Neuronal stem cell (in vitro differentiated cells): ENCODE measurements around the gene RARB.

Experiments
- DNase-seq: peaks from one replicate; pipeline ENCODE4 v3.0.0-alpha.2; 2013; ENCODE audit warnings: low spot score
- H2AFZ ChIP-seq: one replicate; pipeline ENCODE4 v1.6.1; 2013; ENCODE audit warnings: mild to moderate bottlenecking, low read length, inconsistent platforms
- H2AK5ac ChIP-seq: 2 replicates; pipeline ENCODE4 v1.6.1; 2013; ENCODE audit warnings: low read depth, mild to moderate bottlenecking, inconsistent platforms, low read length, moderate library complexity, mixed read lengths
- H2BK120ac ChIP-seq: 2 replicates; pipeline ENCODE4 v1.6.1; 2013; ENCODE audit warnings: low read depth, mild to moderate bottlenecking, inconsistent platforms, low read length, moderate library complexity, mixed read lengths
- H2BK12ac ChIP-seq: one replicate; pipeline ENCODE4 v1.6.1; 2013; ENCODE audit warnings: low read length, inconsistent platforms
- H2BK15ac ChIP-seq: 2 replicates; pipeline ENCODE4 v1.6.1; 2013; ENCODE audit warnings: mild to moderate bottlenecking, low read length, inconsistent platforms, mixed read lengths
- H2BK5ac ChIP-seq: one replicate; pipeline ENCODE4 v1.6.1; 2013; ENCODE audit warnings: inconsistent platforms, mild to moderate bottlenecking, low read length, moderate library complexity
- H3K14ac ChIP-seq: one replicate; pipeline ENCODE4 v1.6.1; 2013; ENCODE audit warnings: low read length, inconsistent platforms
- H3K18ac ChIP-seq: 2 replicates; pipeline ENCODE4 v1.6.1; 2013; ENCODE audit warnings: low read length, inconsistent platforms
- H3K23ac ChIP-seq: 2 replicates; pipeline ENCODE4 v1.6.1; 2013; ENCODE audit warnings: low read depth, mild to moderate bottlenecking, mixed read lengths, low read length, inconsistent platforms; ENCODE audit not compliant: poor library complexity
- H3K27ac ChIP-seq: replicated peaks from 3 replicates; pipeline ENCODE4 v1.5.1; 2013; ENCODE audit warnings: low read length, inconsistent platforms
- H3K27me3 ChIP-seq, 3 experiments: 2 replicates each; pipeline ENCODE4 v1.6.1; 2013; ENCODE audit warnings: low read length in 3 of 3, mild to moderate bottlenecking in 2 of 3, inconsistent platforms in 1 of 3, low read depth in 1 of 3, mixed read lengths in 1 of 3, moderate library complexity in 1 of 3; ENCODE audit not compliant: control insufficient read depth in 3 of 3, insufficient read depth in 3 of 3
- H3K36me3 ChIP-seq, 2 donors: replicated peaks in 1 of 2; 2 replicates each; pipeline ENCODE4 v1.6.1; 2013; ENCODE audit warnings: low read length in 2 of 2; ENCODE audit not compliant: control insufficient read depth in 2 of 2, insufficient read depth in 2 of 2
- H3K4ac ChIP-seq: 2 replicates; pipeline ENCODE4 v1.6.1; 2013; ENCODE audit warnings: inconsistent platforms, mild to moderate bottlenecking, low read length, moderate library complexity
- H3K4me1 ChIP-seq, 2 donors: 1 replicate in 1 of 2; 2 replicates in 1 of 2; pipeline ENCODE4 v1.6.1; 2013; ENCODE audit warnings: low read length in 2 of 2, low read depth in 1 of 2; ENCODE audit not compliant: control insufficient read depth in 2 of 2, insufficient read depth in 1 of 2
- H3K4me2 ChIP-seq: one replicate; pipeline ENCODE4 v1.6.1; 2013; ENCODE audit warnings: mild to moderate bottlenecking, low read length, inconsistent platforms; ENCODE audit not compliant: insufficient read depth, poor library complexity, severe bottlenecking
- H3K4me3 ChIP-seq, 2 donors: 2 replicates each; pipeline ENCODE4 v1.5.1; 2013; ENCODE audit warnings: low read length in 2 of 2, mild to moderate bottlenecking in 2 of 2, inconsistent platforms in 1 of 2, moderate library complexity in 1 of 2
- H3K79me1 ChIP-seq: one replicate; pipeline ENCODE4 v1.6.1; 2013; ENCODE audit warnings: low read depth, mild to moderate bottlenecking, inconsistent platforms, low read length, moderate library complexity
- H3K9ac ChIP-seq: one replicate; pipeline ENCODE4 v1.6.1; 2013; ENCODE audit warnings: mild to moderate bottlenecking, low read depth, low read length, inconsistent platforms; ENCODE audit not compliant: poor library complexity
- H3K9me3 ChIP-seq, 2 donors: replicated peaks in 1 of 2; 2 replicates each; pipeline versions ENCODE3 to v1.6.1; 2013; ENCODE audit warnings: low read length in 2 of 2, mild to moderate bottlenecking in 2 of 2, inconsistent platforms in 1 of 2, low read depth in 1 of 2, mixed read lengths in 1 of 2, moderate library complexity in 1 of 2; ENCODE audit not compliant: control insufficient read depth in 2 of 2, insufficient read depth in 1 of 2
- H4K8ac ChIP-seq: one replicate; pipeline ENCODE4 v1.6.1; 2013; ENCODE audit warnings: low read depth, mild to moderate bottlenecking, inconsistent platforms, low read length, moderate library complexity
- H4K91ac ChIP-seq: one replicate; pipeline ENCODE4 v1.6.1; 2013; ENCODE audit warnings: low read length, low read depth, mild to moderate bottlenecking, inconsistent platforms; ENCODE audit not compliant: poor library complexity
- WGBS, 2 donors: extraction: QIAGEN DNeasy Blood & Tissue Kit; methylation state at CpG; one replicate each; pipeline ENCODE4 v1.1.7; 2013; ENCODE audit warnings: missing lambda C conversion rate in 2 of 2, mixed read lengths in 1 of 2; ENCODE audit not compliant: insufficient read length in 2 of 2, insufficient replicate concordance in 1 of 2; ENCODE audit errors: extremely low coverage in 2 of 2; 5-methylcytosine and 5-hydroxymethylcytosine counted together

The RARB gene

DNA sequence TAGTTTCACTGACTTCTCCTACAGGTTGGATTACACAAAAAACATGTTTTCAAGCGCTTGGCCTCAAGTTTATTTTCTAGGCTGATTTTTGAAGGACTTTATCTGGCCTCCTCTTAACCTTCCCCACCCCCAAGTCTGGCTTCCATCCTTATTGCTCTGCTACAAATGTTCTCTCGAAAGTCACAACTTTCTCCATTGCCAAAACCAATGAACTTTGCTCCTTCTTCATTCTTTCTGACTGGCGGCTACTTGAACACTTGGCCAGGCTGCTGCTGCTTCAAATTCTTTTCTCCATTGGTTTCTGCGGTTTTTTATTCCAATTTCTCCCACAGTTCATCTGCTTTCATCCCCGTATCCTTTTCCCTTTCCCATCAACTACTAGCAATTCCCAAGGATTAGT lies 130.1 kb downstream of the RARB start:
- H2AK5ac ChIP-seq, result no peak overlapping the region
- no peak overlapping the region for H3K4me2 ChIP-seq
- H3K4me3 ChIP-seq, result no peak overlapping the region
- no CpG with 5 or more reads among the region's 5 CpGs for WGBS, 2 donors
- no peak overlapping the region for H3K4ac ChIP-seq
- no peak overlapping the region for H2BK120ac ChIP-seq
- H4K91ac ChIP-seq, result no peak overlapping the region
- peaks cover 0 to 4% of the 10 kb centered on the region in 2 donors for H3K4me1 ChIP-seq
- no peak overlapping the region for H3K18ac ChIP-seq
- H2BK12ac ChIP-seq, result no peak overlapping the region
- no peak overlapping the region for H4K8ac ChIP-seq
- H3K9me3 ChIP-seq, result no peaks in the 10 kb centered on the region
- H3K27ac ChIP-seq, result no peak overlapping the region
- no peaks in the 10 kb centered on the region for H3K27me3 ChIP-seq
- no peak overlapping the region for H3K14ac ChIP-seq
- H3K9ac ChIP-seq, result no peak overlapping the region
- H2BK5ac ChIP-seq, result no peak overlapping the region
- H2BK15ac ChIP-seq, result no peak overlapping the region
- no peak for DNase-seq
- H3K79me1 ChIP-seq, result no peaks in the 10 kb centered on the region
- no peak overlapping the region for H2AFZ ChIP-seq
- H3K23ac ChIP-seq, result no peak overlapping the region
- no peaks in the 10 kb centered on the region for H3K36me3 ChIP-seq

DNA sequence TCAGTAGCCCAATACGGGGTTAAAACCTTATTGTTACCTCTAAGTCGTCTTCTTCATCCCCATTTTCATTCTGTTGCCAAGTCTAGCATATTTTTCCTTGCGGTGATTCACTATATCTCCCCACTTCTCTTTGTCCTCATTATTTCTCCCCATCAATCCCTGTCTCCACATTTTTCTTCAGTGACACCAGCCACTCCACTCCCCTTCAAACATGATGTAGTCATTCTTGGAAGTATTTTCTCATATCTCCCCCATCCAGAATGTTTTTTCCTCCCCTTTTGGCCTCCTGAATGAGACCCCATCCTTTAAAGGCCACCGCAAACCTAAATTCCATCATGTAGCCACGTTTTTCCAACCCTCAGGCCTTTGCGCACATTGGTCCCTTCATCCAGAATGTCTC lies 130.7 kb downstream of the RARB start:
- no peak overlapping the region for H2BK12ac ChIP-seq
- H3K4me3 ChIP-seq, result no peak overlapping the region
- no peak overlapping the region for H3K4ac ChIP-seq
- no peak overlapping the region for H4K91ac ChIP-seq
- H2BK120ac ChIP-seq, result no peak overlapping the region
- no peak overlapping the region for H2BK5ac ChIP-seq
- peaks cover 0 to 4% of the 10 kb centered on the region in 2 donors for H3K4me1 ChIP-seq
- H2BK15ac ChIP-seq, result no peak overlapping the region
- no peaks in the 10 kb centered on the region for H3K36me3 ChIP-seq
- no peak overlapping the region for H2AFZ ChIP-seq
- H3K9ac ChIP-seq, result no peak overlapping the region
- no peaks in the 10 kb centered on the region for H3K27me3 ChIP-seq
- DNase-seq, result no peak
- H3K9me3 ChIP-seq, result no peaks in the 10 kb centered on the region
- no peak overlapping the region for H3K18ac ChIP-seq
- no peak overlapping the region for H3K4me2 ChIP-seq
- H4K8ac ChIP-seq, result no peak overlapping the region
- no peak overlapping the region for H2AK5ac ChIP-seq
- no peak overlapping the region for H3K23ac ChIP-seq
- WGBS, 2 donors, result no CpG with 5 or more reads among the region's 6 CpGs
- H3K14ac ChIP-seq, result no peak overlapping the region
- no peak overlapping the region for H3K27ac ChIP-seq
- no peaks in the 10 kb centered on the region for H3K79me1 ChIP-seq

GRCh38 chr3:25563601-25564000 lies 135.5 kb downstream of the RARB start:
- Histone ChIP-seq H3K27me3 (no peaks in the 10 kb centered on the region), H3K79me1 (no peaks in the 10 kb centered on the region), H3K23ac (no peak overlapping the region), H3K4ac (no peak overlapping the region), H3K14ac (no peak overlapping the region), H4K8ac (no peak overlapping the region), H2BK12ac (no peak overlapping the region), H3K4me1 (peaks cover 0 to 2% of the 10 kb centered on the region in 2 donors), H2BK120ac (no peak overlapping the region), H3K4me3 (no peak overlapping the region), H2AFZ (peak overlapping the region; percentile 54), H2AK5ac (no peak overlapping the region), H3K27ac (no peak overlapping the region), H3K18ac (no peak overlapping the region), H4K91ac (no peak overlapping the region), H3K9ac (no peak overlapping the region), H3K4me2 (no peak overlapping the region), H3K9me3 (no peaks in the 10 kb centered on the region), H3K36me3 (no peaks in the 10 kb centered on the region), H2BK5ac (no peak overlapping the region), H2BK15ac (no peak overlapping the region)
- DNase-seq, result no peak
- no CpG with 5 or more reads among the region's 1 CpG for WGBS, 2 donors

DNA sequence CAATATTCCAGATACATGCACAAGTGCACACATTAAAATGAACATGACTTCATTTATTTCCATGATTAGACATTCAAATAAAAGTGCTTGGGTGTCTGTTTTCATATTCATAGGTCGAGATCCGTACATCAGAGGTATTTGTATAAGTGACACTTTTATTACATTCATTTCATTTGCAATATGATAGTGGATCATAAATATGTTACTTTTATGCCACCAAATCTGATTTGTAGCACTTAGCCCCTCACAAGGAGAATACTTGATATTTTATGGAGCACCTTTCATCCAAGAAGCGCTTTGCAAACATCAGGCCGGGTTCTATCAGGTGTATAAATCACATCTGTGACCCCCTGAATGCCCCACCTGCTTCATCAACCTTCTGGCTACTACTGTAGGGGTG lies 136.0 kb downstream of the RARB start:
- Histone ChIP-seq H3K4me2 (no peak overlapping the region), H3K9me3 (no peaks in the 10 kb centered on the region), H4K91ac (no peak overlapping the region), H3K4ac (no peak overlapping the region), H3K23ac (no peak overlapping the region), H2AFZ (no peak overlapping the region), H2AK5ac (no peak overlapping the region), H2BK5ac (no peak overlapping the region), H2BK12ac (no peak overlapping the region), H3K14ac (no peak overlapping the region), H3K4me3 (no peak overlapping the region), H3K27me3 (no peaks in the 10 kb centered on the region), H3K9ac (no peak overlapping the region), H3K18ac (no peak overlapping the region), H4K8ac (no peak overlapping the region), H3K27ac (no peak overlapping the region), H2BK120ac (no peak overlapping the region), H3K4me1 (peaks cover 0 to 2% of the 10 kb centered on the region in 2 donors), H3K79me1 (no peaks in the 10 kb centered on the region), H3K36me3 (no peaks in the 10 kb centered on the region), H2BK15ac (no peak overlapping the region)
- WGBS, 2 donors, result no CpG with 5 or more reads among the region's 4 CpGs
- no peak for DNase-seq
